Dendritic cell treated with granulocyte-macrophage colony-stimulating factor and Interleukin-4, amounts not matched to agents 40 ng/mL and 50 ng/mL, for 4 days (primary cell): ENCODE results near the gene ST3GAL5.
A peak's percentile ranks its signal among the peaks of the same experiment; 100 is the strongest.

Experiments
- H3K27ac Mint-ChIP-seq: one replicate; pipeline ENCODE4 v1.8.0; 2022; ENCODE audit warnings: mild to moderate bottlenecking, mixed read lengths
- H3K27me3 Mint-ChIP-seq: one replicate; pipeline ENCODE4 v1.8.0; 2022; ENCODE audit warnings: mild to moderate bottlenecking, mixed read lengths
- H3K36me3 Mint-ChIP-seq: one replicate; pipeline ENCODE4 v1.8.0; 2022; ENCODE audit warnings: low read depth, mixed read lengths
- H3K4me1 Mint-ChIP-seq: one replicate; pipeline ENCODE4 v1.8.0; 2022; ENCODE audit warnings: low read depth, mixed read lengths
- H3K4me3 Mint-ChIP-seq: one replicate; pipeline ENCODE4 v1.8.0; 2022; ENCODE audit warnings: mild to moderate bottlenecking, moderate library complexity, mixed read lengths
- H3K9me3 Mint-ChIP-seq: one replicate; pipeline ENCODE4 v1.8.0; 2022; ENCODE audit warnings: mixed read lengths
- intact Hi-C: fragments of 100-400 bp; cut with micrococcal nuclease; formaldehyde crosslinking; loops from one replicate; pipeline ENCODE4 v1.15.0; 2022

Gene ST3GAL5

GRCh38 chr2:85873679-85874078 lies 15.1 kb downstream of the ST3GAL5 start:
- intact Hi-C loops: no loop called here
- peaks cover 44% of the 10 kb centered on the region for H3K36me3 Mint-ChIP-seq
- H3K27me3 Mint-ChIP-seq: no peaks in the 10 kb centered on the region
- H3K4me1 Mint-ChIP-seq: peaks cover 75% of the 10 kb centered on the region
- H3K4me3 Mint-ChIP-seq: no peak overlapping the region
- no peak overlapping the region for H3K27ac Mint-ChIP-seq
- no peaks in the 10 kb centered on the region for H3K9me3 Mint-ChIP-seq

GRCh38 chr2:85872536-85873161 lies 16.1 kb downstream of the ST3GAL5 start:
- Mint-ChIP-seq H3K36me3 (peaks cover 53% of the 10 kb centered on the region), H3K4me1 (peaks cover 73% of the 10 kb centered on the region), H3K9me3 (no peaks in the 10 kb centered on the region), H3K27me3 (no peaks in the 10 kb centered on the region), H3K27ac (no peak overlapping the region), H3K4me3 (no peak overlapping the region)
- intact Hi-C loops: no loop called here

GRCh38 chr2:85871494-85872164 lies 17.2 kb downstream of the ST3GAL5 start:
- Mint-ChIP-seq H3K9me3 (no peaks in the 10 kb centered on the region), H3K4me1 (peaks cover 64% of the 10 kb centered on the region), H3K36me3 (peaks cover 51% of the 10 kb centered on the region), H3K27me3 (no peaks in the 10 kb centered on the region), H3K27ac (peak overlapping the region; percentile 1), H3K4me3 (no peak overlapping the region)
- intact Hi-C loops: no loop called here

GRCh38 chr2:85868822-85869221 lies 20.0 kb downstream of the ST3GAL5 start:
- H3K4me3 Mint-ChIP-seq: no peak overlapping the region
- H3K4me1 Mint-ChIP-seq: peaks cover 39% of the 10 kb centered on the region
- H3K9me3 Mint-ChIP-seq: no peaks in the 10 kb centered on the region
- H3K27ac Mint-ChIP-seq: peak overlapping the region; percentile 9
- no peaks in the 10 kb centered on the region for H3K27me3 Mint-ChIP-seq
- peaks cover 59% of the 10 kb centered on the region for H3K36me3 Mint-ChIP-seq
- intact Hi-C loops: no loop called here

GRCh38 chr2:85867556-85868292 lies 21.1 kb downstream of the ST3GAL5 start:
- Mint-ChIP-seq H3K27me3 (no peaks in the 10 kb centered on the region), H3K36me3 (peaks cover 60% of the 10 kb centered on the region), H3K4me3 (no peak overlapping the region), H3K27ac (no peak overlapping the region), H3K4me1 (peaks cover 33% of the 10 kb centered on the region), H3K9me3 (no peaks in the 10 kb centered on the region)
- intact Hi-C loops: no loop called here

GRCh38 chr2:85867121-85867520 lies 21.7 kb downstream of the ST3GAL5 start:
- Mint-ChIP-seq H3K4me1 (peaks cover 31% of the 10 kb centered on the region), H3K27ac (no peak overlapping the region), H3K4me3 (no peak overlapping the region), H3K36me3 (peaks cover 60% of the 10 kb centered on the region), H3K27me3 (no peaks in the 10 kb centered on the region), H3K9me3 (no peaks in the 10 kb centered on the region)
- intact Hi-C loops: no loop called here

- Mint-ChIP-seq H3K27me3 (no peaks in the 10 kb centered on the region), H3K9me3 (no peaks in the 10 kb centered on the region), H3K4me1 (peaks cover 31% of the 10 kb centered on the region), H3K27ac (no peak overlapping the region), H3K36me3 (peaks cover 64% of the 10 kb centered on the region), H3K4me3 (no peak overlapping the region)
- intact Hi-C loops: no loop called here
Observed at GRCh38 chr2:85866165-85866659, 22.6 kb downstream of the ST3GAL5 start.

- Mint-ChIP-seq H3K4me3 (no peak overlapping the region), H3K9me3 (no peaks in the 10 kb centered on the region), H3K27me3 (no peaks in the 10 kb centered on the region), H3K36me3 (peaks cover 66% of the 10 kb centered on the region), H3K27ac (no peak overlapping the region), H3K4me1 (peaks cover 31% of the 10 kb centered on the region)
- intact Hi-C loops: no loop called here
Observed at GRCh38 chr2:85865539-85866164, 23.1 kb downstream of the ST3GAL5 start.

GRCh38 chr2:85864654-85865053 lies 24.1 kb downstream of the ST3GAL5 start:
- Mint-ChIP-seq H3K4me1 (peaks cover 21% of the 10 kb centered on the region), H3K36me3 (peaks cover 67% of the 10 kb centered on the region), H3K4me3 (no peak overlapping the region), H3K27ac (no peak overlapping the region), H3K9me3 (no peaks in the 10 kb centered on the region), H3K27me3 (no peaks in the 10 kb centered on the region)
- intact Hi-C loops: no loop called here

GRCh38 chr2:85862426-85862825 lies 26.4 kb downstream of the ST3GAL5 start:
- Mint-ChIP-seq H3K27me3 (no peaks in the 10 kb centered on the region), H3K27ac (no peak overlapping the region), H3K36me3 (peaks cover 75% of the 10 kb centered on the region), H3K9me3 (no peaks in the 10 kb centered on the region), H3K4me1 (peaks cover 15% of the 10 kb centered on the region), H3K4me3 (no peak overlapping the region)
- intact Hi-C loops: no loop called here

- H3K9me3 Mint-ChIP-seq: no peaks in the 10 kb centered on the region
- peaks cover 15% of the 10 kb centered on the region for H3K4me1 Mint-ChIP-seq
- no peaks in the 10 kb centered on the region for H3K27me3 Mint-ChIP-seq
- intact Hi-C loops: no loop called here
- peaks cover 81% of the 10 kb centered on the region for H3K36me3 Mint-ChIP-seq
- no peak overlapping the region for H3K4me3 Mint-ChIP-seq
- H3K27ac Mint-ChIP-seq: peak overlapping the region; percentile 56
Observed at GRCh38 chr2:85861650-85862049, 27.1 kb downstream of the ST3GAL5 start.

GRCh38 chr2:85861180-85861579 lies 27.6 kb downstream of the ST3GAL5 start:
- Mint-ChIP-seq H3K36me3 (peaks cover 85% of the 10 kb centered on the region), H3K27me3 (no peaks in the 10 kb centered on the region), H3K9me3 (no peaks in the 10 kb centered on the region), H3K4me3 (no peak overlapping the region), H3K4me1 (peaks cover 15% of the 10 kb centered on the region), H3K27ac (peak overlapping the region; percentile 56)
- intact Hi-C loops: no loop called here

GRCh38 chr2:85858841-85859240 lies 29.9 kb downstream of the ST3GAL5 start:
- Mint-ChIP-seq H3K9me3 (no peaks in the 10 kb centered on the region), H3K4me1 (peaks cover 29% of the 10 kb centered on the region), H3K27me3 (no peaks in the 10 kb centered on the region), H3K4me3 (no peak overlapping the region), H3K27ac (no peak overlapping the region), H3K36me3 (peaks cover 99% of the 10 kb centered on the region)
- intact Hi-C loops: no loop called here

- peak overlapping the region; percentile 90 for H3K27ac Mint-ChIP-seq
- intact Hi-C loops: loop anchor here (5.0 kb wide), 1 partner anchor 32 kb away; the partner anchor contains the start of gene ST3GAL5
- H3K9me3 Mint-ChIP-seq: no peaks in the 10 kb centered on the region
- H3K27me3 Mint-ChIP-seq: no peaks in the 10 kb centered on the region
- H3K4me3 Mint-ChIP-seq: no peak overlapping the region
- peaks cover 27% of the 10 kb centered on the region for H3K4me1 Mint-ChIP-seq
- peaks cover 98% of the 10 kb centered on the region for H3K36me3 Mint-ChIP-seq
Observed at GRCh38 chr2:85854897-85855296, 33.9 kb downstream of the ST3GAL5 start.
